ENCODE data around the gene NEUROG3.

Gene NEUROG3, protein sequence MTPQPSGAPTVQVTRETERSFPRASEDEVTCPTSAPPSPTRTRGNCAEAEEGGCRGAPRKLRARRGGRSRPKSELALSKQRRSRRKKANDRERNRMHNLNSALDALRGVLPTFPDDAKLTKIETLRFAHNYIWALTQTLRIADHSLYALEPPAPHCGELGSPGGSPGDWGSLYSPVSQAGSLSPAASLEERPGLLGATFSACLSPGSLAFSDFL
- 0 to 0.12 (median 0) reads per million in 4 donors for total RNA-seq

DNA sequence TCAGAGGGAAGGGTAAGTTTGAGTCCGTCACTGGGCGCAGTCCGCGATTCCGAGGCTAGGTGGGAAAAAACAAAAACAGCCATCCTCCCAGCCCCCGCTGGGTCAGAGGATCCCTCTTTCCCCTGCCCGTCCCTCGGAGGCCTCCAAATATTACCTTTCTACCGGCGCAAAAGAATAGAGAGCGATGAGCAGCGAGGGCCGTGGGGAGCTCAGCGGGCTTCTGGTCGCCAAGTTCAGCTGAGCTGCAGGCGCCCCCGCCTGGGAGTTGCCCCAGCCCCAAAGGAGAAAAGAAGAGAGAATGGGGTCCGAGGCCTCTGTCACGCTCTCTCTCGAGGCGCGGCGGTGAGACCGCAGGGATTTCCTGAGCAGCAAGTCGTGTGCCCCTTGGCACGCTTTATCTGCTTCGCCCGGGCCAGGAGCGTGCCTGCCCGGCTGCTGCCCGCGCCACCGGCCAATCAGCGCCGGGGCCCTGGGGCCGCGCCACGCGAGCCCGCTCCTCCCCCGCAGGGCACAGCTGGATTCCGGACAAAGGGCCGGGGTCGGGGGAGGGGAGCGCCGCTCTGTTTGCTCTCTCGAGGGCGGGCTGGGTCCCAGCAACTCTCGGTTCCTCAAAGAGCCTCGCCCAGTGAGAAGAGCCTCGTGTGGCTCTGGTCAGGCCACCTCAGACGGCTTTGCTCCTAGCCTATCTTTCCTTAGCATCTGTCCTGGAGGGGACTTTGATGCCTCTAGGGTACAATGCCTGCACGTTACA is at the start of gene NEUROG3:
NEUROG3 (minus strand) TSS at position 367 of the 751 bp plus-strand sequence. CDS start 379 bp downstream, outside the sequence.
- DNase-seq = no peak

DNA sequence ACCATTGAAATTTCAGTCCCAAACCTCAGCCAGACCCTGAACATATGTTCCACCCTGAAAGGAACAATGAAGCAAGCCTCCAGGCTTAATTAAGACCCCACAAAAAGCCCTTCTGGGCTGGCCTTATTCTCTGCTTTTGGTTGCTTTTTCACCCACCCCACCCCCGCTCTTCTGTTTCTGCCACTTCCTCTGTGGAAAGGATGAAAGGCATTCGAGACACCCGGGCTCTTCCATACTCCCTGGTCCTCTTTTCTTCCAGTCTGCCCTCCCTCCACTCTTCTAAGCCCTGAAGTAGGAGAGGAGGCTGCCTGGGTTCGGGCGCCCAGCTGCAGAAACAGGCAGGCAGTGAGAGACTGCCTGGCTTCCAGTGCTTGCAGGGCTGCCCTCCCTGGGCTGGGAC is 47.4 kb upstream of the NEUROG3 start:
- DNase-seq = no peak

DNA sequence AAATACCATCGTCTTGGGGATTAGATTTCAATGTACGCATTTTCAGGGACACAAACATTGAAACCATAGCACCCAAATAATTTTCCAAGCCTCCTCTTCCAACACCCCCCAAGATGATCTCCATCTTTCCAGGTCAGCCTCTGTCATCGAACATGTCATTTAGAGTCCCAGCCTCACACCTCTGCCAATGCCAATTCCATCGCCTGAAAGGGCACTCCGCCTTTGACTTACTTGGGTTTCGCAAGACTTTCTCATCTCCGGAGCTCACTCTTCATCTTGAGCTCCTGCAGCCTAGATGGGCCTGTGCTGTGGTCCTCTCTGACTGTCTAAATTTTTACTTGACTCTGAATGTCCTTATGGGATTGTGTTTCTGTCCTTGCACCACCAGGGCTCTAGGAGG is 46.4 kb upstream of the NEUROG3 start:
- DNase-seq = no peak

DNA sequence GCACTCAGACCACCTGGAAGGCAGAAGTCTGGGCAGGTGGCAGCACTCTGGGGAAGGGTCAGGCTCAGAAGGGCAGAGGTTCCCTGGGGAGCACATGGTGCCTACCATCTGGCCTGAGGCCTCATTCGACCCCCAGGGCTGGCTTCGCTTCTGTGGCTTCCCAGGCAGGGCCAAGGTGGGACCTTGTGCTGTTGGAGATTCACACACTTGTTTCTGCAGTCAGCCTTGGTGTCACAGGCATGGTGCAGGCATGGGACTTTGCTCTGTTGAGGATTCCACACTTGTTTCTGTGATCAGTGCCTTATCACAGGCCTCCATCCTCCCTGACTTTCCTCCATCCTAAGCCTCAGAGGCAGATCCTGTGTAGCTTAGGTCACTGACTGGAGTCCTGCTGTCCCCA is 45.5 kb upstream of the NEUROG3 start:
- no peak for DNase-seq

DNA sequence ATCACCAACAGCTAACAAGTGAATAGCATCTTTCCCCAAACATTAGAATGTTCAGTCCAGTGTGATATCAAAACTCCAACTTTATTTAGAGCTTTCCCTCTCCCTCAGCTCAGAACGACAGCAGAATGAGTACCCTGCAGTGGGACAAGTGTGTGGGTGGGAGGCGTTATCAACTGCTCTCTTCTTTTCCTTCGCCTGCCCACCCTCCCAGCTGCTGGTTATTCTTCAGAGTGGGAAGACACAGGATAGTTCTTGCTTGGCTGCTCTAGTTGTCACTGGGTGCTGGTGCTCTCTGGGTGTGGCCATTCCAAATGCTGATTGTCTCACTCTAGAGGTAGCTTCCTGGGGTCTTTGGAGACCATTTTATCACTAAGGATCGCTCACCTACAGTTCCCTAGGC is 43.1 kb upstream of the NEUROG3 start:
- DNase-seq = no peak

DNA sequence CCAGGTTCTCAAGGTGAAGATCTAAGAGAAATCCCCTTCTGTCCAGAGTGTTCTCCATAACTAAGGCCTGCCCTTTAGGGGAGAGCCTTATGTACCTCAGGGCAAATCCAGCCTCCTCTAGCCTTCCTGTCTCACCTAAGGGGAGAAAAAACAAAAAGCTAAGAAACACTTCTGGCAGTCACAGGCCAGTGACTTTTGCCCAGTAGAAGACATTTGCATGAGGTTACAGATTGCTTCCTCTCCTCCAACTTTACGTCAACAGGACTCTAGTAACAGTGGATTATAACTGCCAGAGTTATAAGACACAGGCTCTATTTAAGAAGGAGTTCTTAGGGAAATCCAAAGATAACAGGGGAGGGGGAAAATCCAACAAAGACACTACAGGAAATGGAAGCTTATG is 40.9 kb upstream of the NEUROG3 start:
- no peak for DNase-seq

DNA sequence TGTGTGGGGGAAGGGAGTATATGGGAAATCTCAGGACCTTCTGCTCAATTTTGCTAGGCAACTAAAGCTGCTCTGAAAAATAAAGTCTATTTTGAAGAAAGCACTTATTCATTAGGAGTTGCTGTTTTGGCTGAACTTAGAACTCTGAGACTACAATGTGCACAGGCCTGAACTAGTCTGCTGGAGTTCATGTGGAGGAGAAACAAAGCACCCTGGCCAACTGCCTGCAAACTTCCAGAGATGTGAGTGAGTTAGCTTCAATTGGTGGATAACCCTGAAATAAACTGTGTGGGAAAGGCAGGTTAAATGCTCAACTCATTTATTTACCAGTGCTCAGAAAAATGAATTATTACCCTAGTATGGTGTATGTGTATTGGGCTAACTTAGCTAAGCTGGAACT is 39.5 kb upstream of the NEUROG3 start:
- no peak for DNase-seq

DNA sequence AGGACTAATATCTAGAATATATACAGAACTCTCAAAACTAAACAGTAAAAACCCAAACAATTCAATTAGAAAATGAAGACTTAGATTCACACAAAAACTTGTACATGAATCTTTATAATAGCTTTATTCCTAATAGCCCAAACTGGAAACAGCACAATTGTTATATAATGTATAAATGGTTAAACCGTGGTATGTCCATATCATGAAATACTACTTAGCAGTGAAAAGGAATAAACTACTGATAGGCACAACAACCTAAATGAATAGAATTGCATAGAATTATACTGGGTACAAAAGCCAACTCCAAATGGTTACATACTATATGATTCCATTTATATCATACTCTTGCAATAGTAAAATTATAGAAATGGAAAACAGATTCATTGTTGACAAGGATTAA is 35.9 kb upstream of the NEUROG3 start:
- DNase-seq = no peak

DNA sequence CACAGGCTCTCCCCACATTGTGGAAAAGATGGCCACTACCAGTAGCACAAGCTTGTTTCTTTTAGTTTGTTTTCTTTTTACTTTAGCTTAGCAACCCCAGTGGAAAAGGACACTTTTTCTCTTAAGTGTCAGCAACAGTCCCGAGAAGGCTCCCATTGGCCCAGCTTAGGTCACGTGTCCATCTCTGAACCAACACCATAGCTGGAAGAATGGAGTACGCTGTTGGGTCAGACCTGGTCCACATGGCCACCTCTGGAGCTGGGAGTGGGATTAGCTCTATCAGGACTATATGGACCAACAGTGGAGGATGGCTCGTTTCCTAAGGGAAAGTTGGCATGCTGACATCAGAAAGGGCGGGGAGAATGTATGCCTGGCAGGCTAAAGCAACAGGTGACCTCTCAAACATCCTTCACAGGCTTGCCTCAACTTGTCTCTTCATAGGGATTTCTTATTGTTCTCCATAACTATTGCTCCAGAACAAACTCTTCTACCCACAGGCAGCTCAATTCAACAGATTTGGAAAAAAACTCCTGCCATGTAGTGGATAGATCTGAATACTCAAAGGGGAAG is 27.6 kb upstream of the NEUROG3 start:
- no peak for DNase-seq

DNA sequence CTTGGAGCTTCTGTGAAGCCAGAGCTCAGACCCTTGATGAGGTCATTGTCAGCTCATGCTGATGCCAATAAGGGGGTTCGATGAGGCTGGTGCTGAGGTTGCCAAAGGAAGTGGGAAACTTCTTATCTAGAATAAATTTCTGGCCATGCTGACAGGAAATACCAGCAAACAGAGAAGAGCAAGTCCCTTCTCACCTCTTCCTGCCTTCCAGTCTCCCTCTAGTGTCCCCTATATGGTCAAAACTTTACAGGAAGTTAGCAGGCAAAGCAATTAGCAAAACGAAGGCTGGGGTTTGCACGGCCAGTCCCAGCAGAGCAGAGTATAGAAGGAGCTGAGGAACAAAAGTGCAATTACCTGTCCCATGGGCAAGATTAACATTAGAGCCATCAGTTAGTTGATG is 15.1 kb upstream of the NEUROG3 start:
- peak in 1 of 5 donors; percentile 23 for DNase-seq

DNA sequence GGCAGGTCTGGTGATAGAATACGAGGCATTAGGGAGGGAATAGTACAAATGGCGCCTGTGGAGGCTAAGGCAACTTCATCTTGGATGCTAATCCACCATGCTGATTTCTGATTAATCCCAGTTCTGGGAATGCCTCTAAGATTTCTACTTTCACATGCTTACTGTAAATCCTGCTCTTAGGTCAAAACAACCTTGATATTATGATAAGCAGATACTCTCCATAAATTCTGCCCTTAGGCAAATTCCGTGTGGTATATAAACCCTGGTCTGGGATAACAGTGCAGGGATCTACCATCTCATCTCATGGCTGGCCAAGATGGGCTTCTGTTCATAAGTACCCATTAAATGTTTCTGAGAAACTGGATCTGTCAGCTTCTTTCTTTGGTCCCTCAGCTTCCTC is 11.4 kb upstream of the NEUROG3 start:
- no peak for DNase-seq

DNA sequence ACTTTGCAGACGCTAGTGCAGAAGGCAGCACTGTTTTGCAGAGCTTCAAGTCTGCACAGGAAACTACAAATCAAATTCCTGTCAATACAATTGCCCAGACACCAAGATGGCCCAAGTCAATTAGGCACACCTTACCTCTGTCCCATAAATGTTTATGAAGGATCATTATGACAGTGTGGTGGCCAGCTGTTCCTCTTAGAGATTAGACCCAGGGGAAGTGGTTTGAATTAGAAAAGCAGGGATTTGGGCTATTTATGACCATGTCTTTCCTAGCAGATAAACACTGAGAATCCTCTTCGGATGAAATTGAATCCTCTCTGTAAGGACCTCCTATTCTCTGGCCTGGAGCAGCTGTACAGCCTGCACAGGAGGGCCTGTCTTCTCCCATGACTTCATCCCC is 9.9 kb upstream of the NEUROG3 start:
- DNase-seq = no peak

DNA sequence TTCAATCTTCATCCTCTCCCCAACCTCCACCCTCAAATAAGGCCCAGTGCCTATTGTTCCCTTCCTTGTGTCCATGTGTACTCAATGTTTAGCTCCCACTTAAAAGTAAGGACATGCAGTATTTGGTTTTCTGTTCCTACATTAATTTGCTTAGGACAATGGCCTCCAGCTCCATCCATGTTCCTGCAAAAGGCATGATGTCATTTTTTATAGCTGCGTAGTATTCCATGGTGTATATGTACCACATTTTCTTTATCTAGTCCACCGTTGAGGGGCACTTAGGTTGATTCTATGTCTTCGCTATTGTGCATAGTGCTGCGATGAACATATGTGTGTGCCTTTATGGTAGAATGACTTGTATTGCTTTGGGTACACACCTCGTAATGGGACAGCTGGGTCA is 7.2 kb upstream of the NEUROG3 start:
- no peak for DNase-seq

DNA sequence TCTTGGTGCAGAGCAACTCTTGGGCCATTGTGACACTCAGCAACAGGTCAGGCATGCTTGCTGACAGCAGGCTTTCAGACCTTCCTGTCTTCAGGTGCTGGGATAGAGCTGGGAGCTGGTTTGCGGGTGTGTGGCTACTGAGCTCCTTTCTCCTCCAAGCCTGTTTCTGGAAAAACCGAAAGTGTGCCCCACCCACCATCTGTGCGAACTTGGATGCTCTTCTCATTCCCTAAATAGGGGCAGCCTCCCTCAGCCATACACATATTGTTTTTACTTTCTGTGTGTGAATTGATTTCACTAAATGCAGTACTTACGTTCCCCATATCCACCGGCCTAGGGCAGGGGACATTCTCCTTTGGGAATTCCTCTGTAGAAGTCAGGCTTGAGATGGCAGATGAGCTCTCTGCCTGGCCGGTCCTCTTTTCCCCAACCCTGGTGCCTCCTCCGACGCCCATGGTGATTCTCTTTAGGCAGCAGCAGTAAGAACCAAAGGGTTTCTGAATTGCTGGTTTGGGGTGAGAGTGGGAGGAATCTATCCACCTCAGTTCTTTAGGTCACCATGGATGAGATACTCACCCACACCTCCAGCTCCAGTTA is 6.3 kb upstream of the NEUROG3 start:
- DNase-seq = no peak

DNA sequence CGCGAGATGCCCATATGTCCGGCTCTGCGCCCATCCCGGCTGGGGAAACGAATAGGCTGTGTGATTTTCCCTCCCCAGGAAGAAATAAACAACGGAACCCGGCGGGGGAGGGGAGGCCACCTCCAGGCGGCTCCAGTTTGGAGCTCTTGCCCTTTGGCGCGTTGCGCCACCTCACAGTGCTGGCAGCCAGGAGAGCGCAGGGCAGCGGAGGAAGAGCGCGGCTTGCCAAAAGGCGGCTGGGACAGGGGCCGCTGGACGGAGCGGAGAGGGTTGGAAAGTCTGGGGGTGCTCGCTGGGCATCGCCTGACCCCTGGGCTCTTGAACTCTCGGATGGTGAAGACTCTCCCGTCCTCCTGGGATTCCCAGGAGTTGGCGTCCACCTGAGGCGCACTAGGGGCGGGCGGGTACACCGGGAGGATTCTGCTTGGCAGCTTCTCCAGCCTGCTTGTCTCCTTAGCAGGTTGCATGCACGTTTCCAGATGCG is 5.3 kb upstream of the NEUROG3 start:
- no peak for DNase-seq

DNA sequence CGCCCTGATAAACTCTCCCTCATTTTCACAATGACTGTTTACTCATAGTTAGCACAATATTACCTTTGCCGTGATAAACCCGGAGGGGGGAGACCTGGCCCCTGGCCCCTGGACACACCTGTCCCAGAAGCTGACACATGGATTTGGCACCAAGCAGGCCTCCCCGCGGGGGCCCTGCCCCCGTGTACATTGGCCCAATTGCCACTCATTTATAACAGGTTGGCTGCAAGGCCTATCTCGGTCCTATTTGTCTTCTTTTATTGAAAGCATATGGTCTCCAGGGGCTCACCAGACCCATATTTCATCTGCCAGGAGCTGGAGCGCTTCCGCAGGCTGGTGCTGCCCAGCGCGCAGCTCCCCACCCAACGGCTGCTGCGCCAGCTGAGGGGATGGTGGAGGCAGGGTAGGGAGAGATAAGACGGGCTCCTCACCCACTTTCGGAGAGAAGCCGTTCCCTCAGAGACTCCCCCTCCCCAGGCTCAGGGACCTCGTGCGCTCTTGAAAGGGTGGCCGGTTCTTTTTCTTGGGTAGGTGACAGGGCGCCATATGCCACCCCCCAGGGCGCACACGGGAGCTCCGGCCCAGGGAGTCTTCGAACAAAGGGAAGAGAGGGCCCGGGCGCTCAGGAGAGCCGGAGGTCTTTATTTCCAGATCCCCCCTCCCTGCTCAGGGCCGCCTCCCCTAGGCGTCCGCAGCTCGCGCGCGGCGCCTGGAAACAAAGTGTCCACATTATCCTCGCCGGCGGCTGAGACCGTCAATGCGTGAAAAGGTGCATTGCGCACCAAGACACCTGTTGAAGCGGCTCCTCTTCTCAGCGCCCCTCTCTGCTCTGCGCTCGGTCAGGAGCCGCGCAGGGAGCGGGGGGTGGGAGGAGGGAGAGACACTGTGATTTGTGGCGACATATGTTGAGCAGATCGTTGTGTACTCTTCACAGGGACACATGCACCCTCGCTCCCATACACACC is 4.3 kb upstream of the NEUROG3 start:
- no peak for DNase-seq

DNA sequence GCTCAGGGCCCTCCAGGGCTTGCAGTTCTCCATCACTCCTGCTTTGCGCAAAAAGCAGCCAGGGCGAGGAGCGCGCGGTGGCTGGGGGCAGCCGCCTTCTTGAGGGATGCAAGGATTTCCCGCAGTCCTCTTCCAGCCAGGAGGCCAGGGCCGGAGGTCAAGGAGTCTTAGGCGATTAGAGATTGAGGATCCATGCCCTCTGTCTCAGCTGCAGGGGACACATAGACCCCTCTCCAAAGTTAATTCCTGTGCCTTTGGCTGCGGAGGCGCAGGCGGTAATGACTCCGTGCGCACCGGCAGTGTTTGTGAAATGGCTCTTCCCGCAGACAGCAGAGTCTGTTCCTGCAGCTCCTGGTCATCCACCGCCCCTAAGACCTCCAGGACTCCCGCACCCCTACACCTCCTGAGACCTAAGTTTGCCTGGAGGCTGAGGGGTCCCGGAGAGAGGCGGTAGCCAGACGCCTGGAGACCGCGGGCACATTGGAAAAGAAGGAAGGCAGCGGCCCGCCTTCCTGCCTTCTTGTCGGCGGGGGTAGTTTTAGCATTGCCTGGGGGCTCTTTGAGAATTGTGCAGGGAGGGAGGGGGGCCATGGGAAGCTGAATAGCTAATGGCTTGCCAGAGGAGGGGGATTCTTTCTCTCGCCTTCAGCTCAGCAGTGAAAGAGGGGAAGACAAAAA is 3.3 kb upstream of the NEUROG3 start:
- DNase-seq = no peak

DNA sequence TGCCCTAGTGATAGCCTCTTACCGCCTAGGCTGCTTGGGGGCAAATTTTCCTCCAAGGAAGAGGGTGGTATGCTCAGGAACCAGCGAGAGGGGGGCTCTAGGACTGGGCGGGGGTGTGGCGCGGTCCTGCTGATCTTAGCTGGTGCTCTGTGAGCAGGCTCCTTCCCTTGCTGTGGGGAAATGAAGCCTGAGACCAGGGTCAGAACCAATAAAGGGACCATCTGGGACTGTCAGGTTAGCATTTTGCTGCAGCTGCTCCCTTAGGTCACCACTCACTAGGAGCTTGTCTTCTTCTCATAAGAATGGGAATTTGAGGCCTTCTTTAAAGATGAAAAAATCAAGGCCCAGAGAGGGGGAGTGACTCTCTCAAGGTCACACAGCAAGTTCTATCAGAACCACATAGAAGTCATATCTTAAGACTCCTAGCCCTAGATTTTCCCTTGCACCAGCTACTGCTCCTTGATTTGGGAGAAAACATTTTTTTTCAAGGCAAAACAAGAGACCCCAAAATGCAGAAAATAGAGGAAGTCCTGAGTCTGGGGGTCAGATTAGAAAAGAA is 2.0 kb upstream of the NEUROG3 start:
- no peak for DNase-seq

DNA sequence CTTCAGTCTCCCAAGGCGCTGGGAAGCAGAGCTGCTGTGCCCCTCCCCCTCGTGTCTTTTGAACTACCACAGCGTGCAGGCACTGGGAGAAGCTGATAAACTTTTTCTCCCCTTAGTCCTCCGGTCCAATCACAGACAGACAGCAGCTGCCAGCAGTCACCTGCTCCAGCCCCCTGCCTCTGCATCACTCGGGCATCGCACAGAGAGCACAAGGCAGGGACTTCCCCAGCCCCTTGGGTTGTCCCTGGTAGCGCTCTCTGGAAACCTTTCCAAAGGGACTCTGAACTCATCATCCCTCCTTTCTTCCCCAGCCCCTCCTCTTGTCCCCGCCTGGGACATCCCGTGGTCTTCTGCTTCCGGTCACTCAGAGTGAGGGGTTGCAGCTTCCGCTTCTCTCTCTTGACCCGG is 1.4 kb upstream of the NEUROG3 start:
- DNase-seq = no peak

DNA sequence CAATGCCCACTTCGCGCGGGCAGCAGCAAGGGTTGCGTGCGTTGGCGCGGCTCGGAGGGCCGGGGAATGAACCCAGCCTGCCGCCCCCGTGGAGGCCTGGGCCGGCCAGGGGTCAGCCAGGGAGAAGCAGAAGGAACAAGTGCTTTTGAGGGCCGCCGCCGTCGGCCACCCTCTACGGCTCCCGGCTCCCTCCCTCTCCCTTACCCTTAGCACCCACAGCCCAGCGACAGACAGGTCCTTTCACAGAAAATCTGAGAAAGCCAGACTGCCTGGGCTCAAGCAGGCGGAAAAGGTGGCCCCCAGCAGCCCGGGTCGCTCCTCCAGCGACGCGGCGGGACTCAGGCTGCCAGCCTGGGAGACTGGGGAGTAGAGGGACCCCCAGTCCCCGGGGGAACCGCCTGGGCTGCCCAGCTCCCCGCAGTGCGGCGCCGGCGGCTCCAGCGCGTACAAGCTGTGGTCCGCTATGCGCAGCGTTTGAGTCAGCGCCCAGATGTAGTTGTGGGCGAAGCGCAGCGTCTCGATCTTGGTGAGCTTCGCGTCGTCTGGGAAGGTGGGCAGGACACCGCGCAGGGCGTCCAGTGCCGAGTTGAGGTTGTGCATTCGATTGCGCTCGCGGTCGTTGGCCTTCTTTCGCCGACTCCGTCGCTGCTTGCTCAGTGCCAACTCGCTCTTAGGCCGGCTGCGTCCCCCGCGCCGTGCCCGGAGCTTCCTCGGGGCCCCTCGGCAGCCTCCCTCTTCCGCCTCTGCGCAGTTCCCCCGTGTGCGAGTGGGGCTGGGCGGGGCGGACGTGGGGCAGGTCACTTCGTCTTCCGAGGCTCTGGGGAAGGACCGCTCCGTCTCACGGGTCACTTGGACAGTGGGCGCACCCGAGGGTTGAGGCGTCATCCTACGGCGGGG is 815 bp downstream of the NEUROG3 start:
- no peak for DNase-seq

All from T-helper 1 cell (primary cell).